HepG2 (cell line): Measurements from ENCODE around the gene MLLT10. TPM values are rescaled to one million over a fixed set of nuclear protein-coding genes. Genes with fewer than 3 reads are reported as not detected.

Experiments
- ASH2L ChIP-seq: fragments of 300-600, 200-600 bp; sonication (generic); IDR thresholded peaks from 2 replicates; pipeline ENCODE4 v1.7.0; 2017; ENCODE audit warnings: low read depth, mild to moderate bottlenecking, moderate library complexity, mixed read lengths, low read length; ENCODE audit not compliant: insufficient read length
- CAMTA2 ChIP-seq: sonication (generic); formaldehyde crosslinking; IDR thresholded peaks from 2 replicates; pipeline ENCODE4 v1.4.0; 2020; ENCODE audit warnings: mild to moderate bottlenecking, missing genetic modification reagents, borderline replicate concordance
- CHCHD3 ChIP-seq: sonication (generic); formaldehyde crosslinking; IDR thresholded peaks from 2 replicates; pipeline ENCODE4 v1.8.0; 2022; ENCODE audit warnings: mild to moderate bottlenecking, missing genetic modification reagents, moderate library complexity
- DPF2 ChIP-seq: sonication (generic); formaldehyde crosslinking; IDR thresholded peaks from 2 replicates; pipeline ENCODE4 v1.4.0; 2020; ENCODE audit warnings: mild to moderate bottlenecking, low read depth, missing genetic modification reagents, borderline replicate concordance
- KDM4B ChIP-seq: sonication (generic); formaldehyde crosslinking; IDR thresholded peaks from 2 replicates; pipeline ENCODE4 v1.4.0; 2020; ENCODE audit warnings: missing genetic modification reagents
- NRL ChIP-seq: sonication (generic); formaldehyde crosslinking; IDR thresholded peaks from 2 replicates; pipeline ENCODE4 v1.5.0; 2020; ENCODE audit warnings: missing genetic modification reagents, mild to moderate bottlenecking, moderate library complexity, borderline replicate concordance
- RXRB ChIP-seq: IDR thresholded peaks from 2 replicates; pipeline ENCODE4 v1.6.1; 2016; ENCODE audit warnings: borderline replicate concordance, missing genetic modification reagents, missing compliant biosample characterization
- TSC22D2 ChIP-seq: sonication (generic); formaldehyde crosslinking; IDR thresholded peaks from 2 replicates; pipeline ENCODE4 v1.5.1; 2020; ENCODE audit warnings: missing genetic modification reagents, mild to moderate bottlenecking, borderline replicate concordance
- ZMYM3 ChIP-seq: sonication (generic); formaldehyde crosslinking; IDR thresholded peaks from 2 replicates; pipeline ENCODE4 v1.5.1; 2020; ENCODE audit warnings: mild to moderate bottlenecking, missing genetic modification reagents
- ZNF335 ChIP-seq: sonication (generic); formaldehyde crosslinking; IDR thresholded peaks from 2 replicates; pipeline ENCODE4 v1.4.0; 2020; ENCODE audit warnings: missing genetic modification reagents
- ZNF468 ChIP-seq: sonication (generic); formaldehyde crosslinking; IDR thresholded peaks from 2 replicates; pipeline ENCODE4 v1.8.0; 2022; ENCODE audit warnings: mild to moderate bottlenecking, moderate library complexity, missing genetic modification reagents
- ZNF543 ChIP-seq: sonication (generic); formaldehyde crosslinking; IDR thresholded peaks from 2 replicates; pipeline ENCODE4 v1.4.0; 2020; ENCODE audit warnings: mild to moderate bottlenecking, missing genetic modification reagents
- ZNF670 ChIP-seq: sonication (generic); formaldehyde crosslinking; IDR thresholded peaks from 2 replicates; pipeline ENCODE4 v1.8.0; 2022; ENCODE audit warnings: mild to moderate bottlenecking, missing genetic modification reagents, borderline replicate concordance
- polyA plus RNA-seq, 8 experiments: library from polyadenylated mRNA; depleted of rRNA in 3 of 8; stranded (reverse) in 7 of 8; unstranded in 1 of 8; fragments of >200 nt; fragmentation: Illumina TruSeq in 4 of 8; extraction: Trizol in 4 of 8; gene quantifications; 2 replicates each; pipeline versions ENCODE4 v1.2.1 to v1.2.3, GENCODE V29; 2011 to 2016; ENCODE audit warnings: low read depth in 4 of 8, missing spikeins in 1 of 8, mixed read lengths in 1 of 8; ENCODE audit not compliant: insufficient read depth in 1 of 8
- total RNA-seq, 5 experiments: library from RNA; depleted of rRNA; stranded (reverse); fragments of >200 nt; fragmentation: Illumina TruSeq; extraction: Trizol; gene quantifications; 2 replicates each; pipeline ENCODE4 v1.2.3, GENCODE V29; 2016; ENCODE audit warnings: low read depth in 1 of 5
- TF ChIP-seq, protein P1 (sequence below): sonication (generic); formaldehyde crosslinking; conservative IDR thresholded peaks from 2 replicates; pipeline ENCODE4 v1.4.0; 2020; ENCODE audit warnings: missing genetic modification reagents
- TF ChIP-seq, protein P2 (sequence below): sonication (generic); formaldehyde crosslinking; IDR thresholded peaks from 2 replicates; pipeline ENCODE4 v1.5.1; 2020; ENCODE audit warnings: mild to moderate bottlenecking, missing genetic modification reagents
- TF ChIP-seq, protein P3 (sequence below): IDR thresholded peaks from 2 replicates; pipeline ENCODE4 v1.6.1; 2018; ENCODE audit warnings: missing genetic modification reagents, mild to moderate bottlenecking, missing compliant biosample characterization
- TF ChIP-seq, protein P4 (sequence below): sonication (generic); formaldehyde crosslinking; IDR thresholded peaks from 2 replicates; pipeline ENCODE4 v1.4.0; 2020; ENCODE audit warnings: missing genetic modification reagents
- TF ChIP-seq, protein P5 (sequence below): sonication (generic); formaldehyde crosslinking; IDR thresholded peaks from 2 replicates; pipeline ENCODE4 v1.4.0; 2020; ENCODE audit warnings: missing genetic modification reagents

Gene MLLT10
- total and polyA plus RNA-seq, 2 of the 13 experiments (the other 11 are each of a cell fraction or from before 2014, with no cell fraction given) = 51.3 to 84.1 TPM

DNA sequence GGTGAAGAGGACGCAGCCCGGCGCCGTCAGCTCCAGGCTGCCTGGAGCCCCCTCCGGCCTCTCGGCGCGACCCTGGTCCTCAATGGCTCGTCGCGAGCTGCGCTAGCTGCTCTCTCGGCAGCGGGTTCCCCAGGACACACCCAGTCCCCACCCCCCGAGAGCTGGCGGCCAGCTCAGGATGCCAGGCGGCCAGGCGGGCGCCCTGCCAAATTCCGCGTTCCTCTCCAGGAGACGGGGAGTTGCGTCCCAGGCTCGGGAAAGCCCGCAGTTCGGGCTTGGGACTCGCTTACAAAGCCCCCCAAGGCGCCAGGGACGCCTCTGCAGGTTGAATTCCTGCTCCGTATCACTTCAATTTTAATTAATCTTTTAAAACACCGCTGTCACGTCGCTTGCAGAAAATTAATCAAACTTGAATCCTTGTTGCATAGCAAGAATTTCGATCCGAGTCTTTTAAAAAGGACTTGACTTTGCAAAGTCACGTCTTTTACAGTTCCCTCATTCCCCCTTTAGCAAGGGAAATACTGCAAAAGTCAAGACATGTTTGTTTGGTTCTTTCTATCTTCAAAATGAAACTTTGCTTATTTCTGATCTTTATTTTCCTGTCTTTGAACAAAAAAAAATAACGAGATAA is 36.7 kb upstream of the MLLT10 start (continued):
- TF ChIP-seq, protein P1, sequence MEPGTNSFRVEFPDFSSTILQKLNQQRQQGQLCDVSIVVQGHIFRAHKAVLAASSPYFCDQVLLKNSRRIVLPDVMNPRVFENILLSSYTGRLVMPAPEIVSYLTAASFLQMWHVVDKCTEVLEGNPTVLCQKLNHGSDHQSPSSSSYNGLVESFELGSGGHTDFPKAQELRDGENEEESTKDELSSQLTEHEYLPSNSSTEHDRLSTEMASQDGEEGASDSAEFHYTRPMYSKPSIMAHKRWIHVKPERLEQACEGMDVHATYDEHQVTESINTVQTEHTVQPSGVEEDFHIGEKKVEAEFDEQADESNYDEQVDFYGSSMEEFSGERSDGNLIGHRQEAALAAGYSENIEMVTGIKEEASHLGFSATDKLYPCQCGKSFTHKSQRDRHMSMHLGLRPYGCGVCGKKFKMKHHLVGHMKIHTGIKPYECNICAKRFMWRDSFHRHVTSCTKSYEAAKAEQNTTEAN = no peak
- 0 out of 2 replicates have a peak, but pooled peaks have one; percentile 48 for TF ChIP-seq ZNF670 (CRISPR knock-in tag)
- peak; percentile 55; the same call in 1 of the 2 replicates for TF ChIP-seq RXRB (CRISPR knock-in tag)
- TF ChIP-seq, protein P2, sequence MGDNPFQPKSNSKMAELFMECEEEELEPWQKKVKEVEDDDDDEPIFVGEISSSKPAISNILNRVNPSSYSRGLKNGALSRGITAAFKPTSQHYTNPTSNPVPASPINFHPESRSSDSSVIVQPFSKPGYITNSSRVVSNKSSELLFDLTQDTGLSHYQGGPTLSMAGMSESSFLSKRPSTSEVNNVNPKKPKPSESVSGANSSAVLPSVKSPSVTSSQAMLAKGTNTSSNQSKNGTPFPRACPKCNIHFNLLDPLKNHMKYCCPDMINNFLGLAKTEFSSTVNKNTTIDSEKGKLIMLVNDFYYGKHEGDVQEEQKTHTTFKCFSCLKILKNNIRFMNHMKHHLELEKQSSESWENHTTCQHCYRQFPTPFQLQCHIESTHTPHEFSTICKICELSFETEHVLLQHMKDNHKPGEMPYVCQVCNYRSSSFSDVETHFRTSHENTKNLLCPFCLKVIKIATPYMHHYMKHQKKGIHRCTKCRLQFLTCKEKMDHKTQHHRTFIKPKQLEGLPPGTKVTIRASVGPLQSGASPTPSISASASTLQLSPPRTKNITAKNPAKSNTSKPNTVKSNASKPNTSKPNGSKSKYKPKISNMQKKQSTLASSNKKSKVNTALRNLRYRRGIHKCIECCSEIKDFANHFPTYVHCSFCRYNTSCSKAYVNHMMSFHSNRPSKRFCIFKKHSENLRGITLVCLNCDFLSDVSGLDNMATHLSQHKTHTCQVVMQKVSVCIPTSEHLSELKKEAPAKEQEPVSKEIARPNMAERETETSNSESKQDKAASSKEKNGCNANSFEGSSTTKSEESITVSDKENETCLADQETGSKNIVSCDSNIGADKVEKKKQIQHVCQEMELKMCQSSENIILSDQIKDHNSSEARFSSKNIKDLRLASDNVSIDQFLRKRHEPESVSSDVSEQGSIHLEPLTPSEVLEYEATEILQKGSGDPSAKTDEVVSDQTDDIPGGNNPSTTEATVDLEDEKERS (CRISPR knock-in tag) = peak; percentile 66; the same call in 1 of the 2 replicates
- TF ChIP-seq NRL = peak; percentile 87; the same call in 1 of the 2 replicates
- peak; percentile 84 for TF ChIP-seq ASH2L
- TF ChIP-seq, protein P3, sequence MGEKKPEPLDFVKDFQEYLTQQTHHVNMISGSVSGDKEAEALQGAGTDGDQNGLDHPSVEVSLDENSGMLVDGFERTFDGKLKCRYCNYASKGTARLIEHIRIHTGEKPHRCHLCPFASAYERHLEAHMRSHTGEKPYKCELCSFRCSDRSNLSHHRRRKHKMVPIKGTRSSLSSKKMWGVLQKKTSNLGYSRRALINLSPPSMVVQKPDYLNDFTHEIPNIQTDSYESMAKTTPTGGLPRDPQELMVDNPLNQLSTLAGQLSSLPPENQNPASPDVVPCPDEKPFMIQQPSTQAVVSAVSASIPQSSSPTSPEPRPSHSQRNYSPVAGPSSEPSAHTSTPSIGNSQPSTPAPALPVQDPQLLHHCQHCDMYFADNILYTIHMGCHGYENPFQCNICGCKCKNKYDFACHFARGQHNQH (CRISPR knock-in tag) = peak; percentile 74; the same call in 1 of the 2 replicates
- TF ChIP-seq CAMTA2 (CRISPR knock-in tag) = no peak
- TF ChIP-seq TSC22D2 (CRISPR knock-in tag) = no peak
- no peak for TF ChIP-seq ZNF335 (CRISPR knock-in tag)
- TF ChIP-seq ZNF468 (CRISPR knock-in tag) = no peak
- TF ChIP-seq ZMYM3 (CRISPR knock-in tag) = 0 out of 2 replicates have a peak, but pooled peaks have one; percentile 11
- TF ChIP-seq KDM4B (CRISPR knock-in tag) = no peak
- TF ChIP-seq CHCHD3 (CRISPR knock-in tag) = no peak
- TF ChIP-seq ZNF543 (CRISPR knock-in tag) = no peak
- TF ChIP-seq, protein P4, sequence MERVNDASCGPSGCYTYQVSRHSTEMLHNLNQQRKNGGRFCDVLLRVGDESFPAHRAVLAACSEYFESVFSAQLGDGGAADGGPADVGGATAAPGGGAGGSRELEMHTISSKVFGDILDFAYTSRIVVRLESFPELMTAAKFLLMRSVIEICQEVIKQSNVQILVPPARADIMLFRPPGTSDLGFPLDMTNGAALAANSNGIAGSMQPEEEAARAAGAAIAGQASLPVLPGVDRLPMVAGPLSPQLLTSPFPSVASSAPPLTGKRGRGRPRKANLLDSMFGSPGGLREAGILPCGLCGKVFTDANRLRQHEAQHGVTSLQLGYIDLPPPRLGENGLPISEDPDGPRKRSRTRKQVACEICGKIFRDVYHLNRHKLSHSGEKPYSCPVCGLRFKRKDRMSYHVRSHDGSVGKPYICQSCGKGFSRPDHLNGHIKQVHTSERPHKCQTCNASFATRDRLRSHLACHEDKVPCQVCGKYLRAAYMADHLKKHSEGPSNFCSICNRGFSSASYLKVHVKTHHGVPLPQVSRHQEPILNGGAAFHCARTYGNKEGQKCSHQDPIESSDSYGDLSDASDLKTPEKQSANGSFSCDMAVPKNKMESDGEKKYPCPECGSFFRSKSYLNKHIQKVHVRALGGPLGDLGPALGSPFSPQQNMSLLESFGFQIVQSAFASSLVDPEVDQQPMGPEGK (CRISPR knock-in tag) = peak; percentile 76
- TF ChIP-seq, protein P5, sequence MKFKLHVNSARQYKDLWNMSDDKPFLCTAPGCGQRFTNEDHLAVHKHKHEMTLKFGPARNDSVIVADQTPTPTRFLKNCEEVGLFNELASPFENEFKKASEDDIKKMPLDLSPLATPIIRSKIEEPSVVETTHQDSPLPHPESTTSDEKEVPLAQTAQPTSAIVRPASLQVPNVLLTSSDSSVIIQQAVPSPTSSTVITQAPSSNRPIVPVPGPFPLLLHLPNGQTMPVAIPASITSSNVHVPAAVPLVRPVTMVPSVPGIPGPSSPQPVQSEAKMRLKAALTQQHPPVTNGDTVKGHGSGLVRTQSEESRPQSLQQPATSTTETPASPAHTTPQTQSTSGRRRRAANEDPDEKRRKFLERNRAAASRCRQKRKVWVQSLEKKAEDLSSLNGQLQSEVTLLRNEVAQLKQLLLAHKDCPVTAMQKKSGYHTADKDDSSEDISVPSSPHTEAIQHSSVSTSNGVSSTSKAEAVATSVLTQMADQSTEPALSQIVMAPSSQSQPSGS (CRISPR knock-in tag) = no peak; the same call in 1 of the 2 replicates
- no peak for TF ChIP-seq DPF2
